Esophagus muscularis mucosa (tissue), 3 donors: ENCODE measurements around the gene CCNJL.

Experiments used
- POLR2AphosphoS5 ChIP-seq, 2 donors: sonication (generic); formaldehyde crosslinking; IDR thresholded peaks; one replicate each; pipeline ENCODE4 v1.6.1; 2017; ENCODE audit warnings: antibody characterized with exemption in 2 of 2
- TF ChIP-seq, protein P1 (sequence below), 3 experiments: fragments of 200-600 bp in 2 of 3; fragments of 450-650 bp in 1 of 3; sonication (generic) in 2 of 3; IDR thresholded peaks; one replicate each; pipeline ENCODE4 v1.5.1; 2017 to 2019; ENCODE audit warnings: antibody characterized with exemption in 3 of 3, mild to moderate bottlenecking in 2 of 3, moderate library complexity in 1 of 3

GRCh38 chr5:160359242-160359641 is 46.9 kb upstream of the CCNJL start:
- TF ChIP-seq, protein P1, sequence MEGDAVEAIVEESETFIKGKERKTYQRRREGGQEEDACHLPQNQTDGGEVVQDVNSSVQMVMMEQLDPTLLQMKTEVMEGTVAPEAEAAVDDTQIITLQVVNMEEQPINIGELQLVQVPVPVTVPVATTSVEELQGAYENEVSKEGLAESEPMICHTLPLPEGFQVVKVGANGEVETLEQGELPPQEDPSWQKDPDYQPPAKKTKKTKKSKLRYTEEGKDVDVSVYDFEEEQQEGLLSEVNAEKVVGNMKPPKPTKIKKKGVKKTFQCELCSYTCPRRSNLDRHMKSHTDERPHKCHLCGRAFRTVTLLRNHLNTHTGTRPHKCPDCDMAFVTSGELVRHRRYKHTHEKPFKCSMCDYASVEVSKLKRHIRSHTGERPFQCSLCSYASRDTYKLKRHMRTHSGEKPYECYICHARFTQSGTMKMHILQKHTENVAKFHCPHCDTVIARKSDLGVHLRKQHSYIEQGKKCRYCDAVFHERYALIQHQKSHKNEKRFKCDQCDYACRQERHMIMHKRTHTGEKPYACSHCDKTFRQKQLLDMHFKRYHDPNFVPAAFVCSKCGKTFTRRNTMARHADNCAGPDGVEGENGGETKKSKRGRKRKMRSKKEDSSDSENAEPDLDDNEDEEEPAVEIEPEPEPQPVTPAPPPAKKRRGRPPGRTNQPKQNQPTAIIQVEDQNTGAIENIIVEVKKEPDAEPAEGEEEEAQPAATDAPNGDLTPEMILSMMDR (IDR thresholded peaks at IDR 0.05) = no peak
- no peak for TF ChIP-seq POLR2AphosphoS5 (IDR thresholded peaks at IDR 0.05)
